HCT116 (cell line): ENCODE measurements around the gene CCDC28B. TPM values are rescaled to one million over a fixed set of nuclear protein-coding genes. Genes with fewer than 3 reads are reported as not detected.

Source experiments
- ATAC-seq: fragments of 200-7000 bp; cut with Tn5 transposase; 2 replicates; pipeline ENCODE4 v1.9.1; 2020; ENCODE audit warnings: mild to moderate bottlenecking, moderate library complexity
- BruUV-seq: library from RNA; stranded (reverse); fragments of 400-500 nt; replicated peaks from 2 replicates; lab custom pipeline; 2021; lab: Mats Ljungman, UMichigan
- CTCF ChIA-PET: fragments of 300-600 bp; sonication (Branson Sonifier 250); formaldehyde crosslinking; loops from one replicate; lab custom pipeline; 2021; ENCODE audit warnings: antibody characterized with exemption; lab: Charles Lee
- POLR2A ChIA-PET: fragments of 300-600, 350-600 bp; sonication (Branson Sonifier 250); formaldehyde crosslinking; loops from one replicate; lab custom pipeline; 2021; ENCODE audit warnings: antibody characterized with exemption; lab: Charles Lee
- RAD21 ChIA-PET, 2 experiments: fragments of 300-600 bp; sonication (Branson Sonifier 250); formaldehyde crosslinking; loops; one replicate each; lab custom pipeline; 2023; ENCODE audit warnings: low total read pairs in 2 of 2; ENCODE audit not compliant: uncharacterized antibody in 2 of 2, unreplicated experiment in 2 of 2, low non-redundant PET in 1 of 2; lab: Charles Lee
- DNase-seq: peaks from one replicate; pipeline ENCODE4 v3.0.0-alpha.2; 2010; ENCODE audit warnings: low read depth, low spot score
- H2AFZ ChIP-seq: fragments of 200-600 bp; shearing (Covaris generic), sonication (generic); 2 replicates; pipeline ENCODE4 v1.6.1; 2017; ENCODE audit warnings: low read depth, mixed run types, mixed read lengths, antibody characterized with exemption, low read length; ENCODE audit not compliant: poor library complexity, severe bottlenecking
- H3K27ac ChIP-seq: 2 replicates; pipeline ENCODE4 v1.5.1; 2012; ENCODE audit warnings: low read depth, low read length
- H3K27me3 ChIP-seq: fragments of 200-600 bp; sonication (generic); 2 replicates; pipeline ENCODE4 v1.6.1; 2016; ENCODE audit warnings: mixed run types, low read length, mixed read lengths; ENCODE audit not compliant: insufficient read depth
- H3K36me3 ChIP-seq, 2 experiments: fragments of 200-500 bp in 1 of 2; fragments of 200-600 bp in 1 of 2; sonication (Bioruptor generic) in 1 of 2; sonication (generic) in 1 of 2; 2 replicates each; pipeline versions ENCODE4 v1.5.1 to v1.6.1; 2014 to 2016; ENCODE audit warnings: low read length in 2 of 2, inconsistent platforms in 1 of 2, mixed read lengths in 1 of 2, mixed run types in 1 of 2; ENCODE audit not compliant: insufficient read depth in 2 of 2, control insufficient read depth in 1 of 2
- H3K4me1 ChIP-seq, 2 experiments: fragments of 200-600 bp in 1 of 2; sonication (generic) in 1 of 2; 2 replicates each; pipeline versions ENCODE4 v1.5.1 to v1.6.1; 2012 to 2017; ENCODE audit warnings: low read length in 2 of 2, inconsistent platforms in 1 of 2, mild to moderate bottlenecking in 1 of 2, mixed read lengths in 1 of 2, mixed run types in 1 of 2, moderate library complexity in 1 of 2; ENCODE audit not compliant: insufficient read depth in 2 of 2, control insufficient read depth in 1 of 2
- H3K4me2 ChIP-seq: fragments of 200-600 bp; sonication (generic); 2 replicates; pipeline ENCODE4 v1.6.1; 2017; ENCODE audit warnings: mixed run types, low read length, mixed read lengths
- H3K4me3 ChIP-seq, 2 experiments: fragments of 200-600 bp in 1 of 2; sonication (generic) in 1 of 2; replicated peaks in 1 of 2; 2 replicates each; pipeline ENCODE4 v1.5.1; 2011 to 2016; ENCODE audit warnings: low read length in 2 of 2, control low read depth in 1 of 2, low read depth in 1 of 2, mild to moderate bottlenecking in 1 of 2, mixed read lengths in 1 of 2, mixed run types in 1 of 2
- H3K79me2 ChIP-seq: fragments of 200-600 bp; sonication (generic); 2 replicates; pipeline ENCODE4 v1.6.1; 2017; ENCODE audit warnings: mild to moderate bottlenecking, mixed run types, low read length, moderate library complexity, mixed read lengths; ENCODE audit not compliant: insufficient read depth
- H3K9ac ChIP-seq: fragments of 200-600 bp; sonication (generic); 2 replicates; pipeline ENCODE4 v1.6.1; 2016; ENCODE audit warnings: low read length, mixed read lengths
- H3K9me2 ChIP-seq: fragments of 200-600 bp; sonication (generic), shearing (Covaris generic); 2 replicates; pipeline ENCODE4 v1.6.1; 2017; ENCODE audit warnings: mixed run types, mild to moderate bottlenecking, moderate library complexity; ENCODE audit not compliant: insufficient read depth
- H3K9me3 ChIP-seq, 2 experiments: fragments of 200-500 bp in 1 of 2; fragments of 200-600 bp in 1 of 2; sonication (Bioruptor generic) in 1 of 2; sonication (generic) in 1 of 2; 2 replicates each; pipeline ENCODE4 v1.6.1; 2014 to 2017; ENCODE audit warnings: low read length in 2 of 2, mixed read lengths in 2 of 2, inconsistent platforms in 1 of 2, low read depth in 1 of 2, mild to moderate bottlenecking in 1 of 2, mixed run types in 1 of 2, moderate library complexity in 1 of 2; ENCODE audit not compliant: control insufficient read depth in 1 of 2, insufficient read depth in 1 of 2
- H4K20me1 ChIP-seq: fragments of 200-600 bp; sonication (generic), shearing (Covaris generic); 2 replicates; pipeline ENCODE4 v1.6.1; 2017; ENCODE audit warnings: mixed run types, mild to moderate bottlenecking, moderate library complexity; ENCODE audit not compliant: insufficient read depth
- ATF3 ChIP-seq: IDR thresholded peaks from 2 replicates; pipeline ENCODE4 v1.6.1; 2012
- CEBPB ChIP-seq: IDR thresholded peaks from 2 replicates; pipeline ENCODE4 v1.6.1; 2012; ENCODE audit warnings: low read depth
- EGR1 ChIP-seq: IDR thresholded peaks from 2 replicates; pipeline ENCODE4 v1.6.1; 2012; ENCODE audit warnings: low read depth
- EZH2 ChIP-seq: fragments of 200-600 bp; sonication (generic); IDR thresholded peaks from 2 replicates; pipeline ENCODE4 v1.6.1; 2017; ENCODE audit warnings: antibody characterized with exemption, mixed run types
- EZH2phosphoT487 ChIP-seq: fragments of 200-600 bp; IDR thresholded peaks from 2 replicates; pipeline ENCODE4 v1.6.1; 2018; ENCODE audit warnings: antibody characterized with exemption, borderline replicate concordance
- FOSL1 ChIP-seq: IDR thresholded peaks from 2 replicates; pipeline ENCODE4 v1.6.1; 2012; ENCODE audit warnings: low read depth
- POLR2A ChIP-seq: IDR thresholded peaks from 2 replicates; pipeline ENCODE4 v1.7.0; 2011; ENCODE audit warnings: borderline replicate concordance; ENCODE audit not compliant: insufficient read depth, insufficient read length; ENCODE audit errors: extremely low read depth
- RAD21 ChIP-seq: IDR thresholded peaks from 2 replicates; pipeline ENCODE4 v1.6.1; 2012; ENCODE audit warnings: low read depth, mild to moderate bottlenecking
- SIN3A ChIP-seq: IDR thresholded peaks from 2 replicates; pipeline ENCODE4 v1.6.1; 2012; ENCODE audit warnings: low read depth
- SP1 ChIP-seq: IDR thresholded peaks from 2 replicates; pipeline ENCODE4 v1.6.1; 2012; ENCODE audit warnings: low read depth
- SRF ChIP-seq: IDR thresholded peaks from 2 replicates; pipeline ENCODE4 v1.6.1; 2012; ENCODE audit warnings: low read depth
- YY1 ChIP-seq: IDR thresholded peaks from 2 replicates; pipeline ENCODE4 v1.6.1; 2011; ENCODE audit warnings: low read length, low read depth, moderate library complexity, mild to moderate bottlenecking; ENCODE audit not compliant: insufficient replicate concordance; ENCODE audit errors: extremely low read depth
- ZFX ChIP-seq: fragments of 450-650 bp; IDR thresholded peaks from 2 replicates; pipeline ENCODE4 v1.6.1; 2017
- ZNF274 ChIP-seq: fragments of 200-500 bp; sonication (Bioruptor generic); IDR thresholded peaks from 2 replicates; pipeline ENCODE4 v1.6.1; 2014; ENCODE audit warnings: mild to moderate bottlenecking, low read depth, low read length, inconsistent platforms
- intact Hi-C: fragments of 100-400 bp; cut with micrococcal nuclease; formaldehyde crosslinking; loops from 2 replicates; pipeline ENCODE4 v1.10.0; 2022
- total RNA-seq: library from RNA; stranded (reverse); gene quantifications from one replicate; pipeline ENCODE4 v1.2.1, GENCODE V29; 2021; ENCODE audit not compliant: unreplicated experiment
- TF ChIP-seq, protein P1 (sequence below): IDR thresholded peaks from 2 replicates; pipeline ENCODE4 v1.6.1; 2012
- TF ChIP-seq, protein P2 (sequence below): IDR thresholded peaks from 2 replicates; pipeline ENCODE4 v1.6.1; 2011; ENCODE audit warnings: mild to moderate bottlenecking, low read length, moderate library complexity; ENCODE audit not compliant: insufficient replicate concordance; ENCODE audit errors: extremely low read depth
- TF ChIP-seq, protein P3 (sequence below), 3 experiments: fragments of 200-600 bp in 1 of 3; sonication (generic) in 1 of 3; IDR thresholded peaks in 2 of 3; conservative IDR thresholded peaks in 1 of 3; 2 replicates each; pipeline ENCODE4 v1.5.1; 2012 to 2017; ENCODE audit warnings: low read depth in 2 of 3, low read length in 2 of 3, antibody characterized with exemption in 1 of 3, borderline replicate concordance in 1 of 3, control low read depth in 1 of 3, mild to moderate bottlenecking in 1 of 3, mixed read lengths in 1 of 3, mixed run types in 1 of 3, moderate library complexity in 1 of 3; ENCODE audit not compliant: insufficient read depth in 1 of 3
- TF ChIP-seq, protein P4 (sequence below): IDR thresholded peaks from 2 replicates; pipeline ENCODE4 v1.6.1; 2012; ENCODE audit warnings: low read depth

The CCDC28B gene
- total RNA-seq, 1 experiment from 2014 or later: 5.9 TPM

DNA sequence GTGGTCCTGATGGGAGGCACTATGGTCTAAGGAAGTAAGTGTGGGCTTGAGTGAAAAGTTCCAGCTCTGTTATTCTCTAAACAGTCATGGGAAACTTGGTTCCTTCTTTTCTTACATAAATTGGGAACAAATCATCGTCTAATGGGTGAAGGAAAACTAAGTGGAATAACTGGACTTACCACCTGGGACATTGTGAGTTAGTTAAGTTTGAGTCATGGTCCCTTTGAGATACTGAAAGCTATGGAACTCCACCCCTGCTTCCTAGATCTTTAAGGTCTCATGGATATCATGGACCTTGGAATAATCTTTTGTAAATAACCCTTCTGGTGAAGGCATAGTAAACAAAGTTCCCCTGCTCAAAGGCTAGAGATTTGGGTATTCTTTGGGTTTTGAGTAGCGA, 37.0 kb upstream of the CCDC28B start:
- H3K9me3 ChIP-seq: no peaks in the 10 kb centered on the region
- ATAC-seq (no peak), DNase-seq (no peak)
- intact Hi-C loops: no loop called here
- no peak overlapping the region for H3K4me2 ChIP-seq
- H3K79me2 ChIP-seq: no peaks in the 10 kb centered on the region
- H3K4me3 ChIP-seq: no peak overlapping the region
- POLR2A ChIA-PET: no interaction called here
- H3K36me3 ChIP-seq: peaks cover 21 to 59% of the 10 kb centered on the region in 2 experiments
- no peaks in the 10 kb centered on the region for H3K9me2 ChIP-seq
- no peak overlapping the region for H3K27ac ChIP-seq
- H3K9ac ChIP-seq: no peak overlapping the region
- no TSS peak for BruUV-seq
- no peaks in the 10 kb centered on the region for H3K27me3 ChIP-seq
- no peaks in the 10 kb centered on the region for H3K4me1 ChIP-seq
- no peak for TF ChIP-seq ZFX
- no peak for TF ChIP-seq ATF3
- TF ChIP-seq ZNF274: no peak
- no peak for TF ChIP-seq SRF
- TF ChIP-seq, protein P1, sequence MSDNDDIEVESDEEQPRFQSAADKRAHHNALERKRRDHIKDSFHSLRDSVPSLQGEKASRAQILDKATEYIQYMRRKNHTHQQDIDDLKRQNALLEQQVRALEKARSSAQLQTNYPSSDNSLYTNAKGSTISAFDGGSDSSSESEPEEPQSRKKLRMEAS: no peak
- TF ChIP-seq SIN3A: no peak
- TF ChIP-seq, protein P2, sequence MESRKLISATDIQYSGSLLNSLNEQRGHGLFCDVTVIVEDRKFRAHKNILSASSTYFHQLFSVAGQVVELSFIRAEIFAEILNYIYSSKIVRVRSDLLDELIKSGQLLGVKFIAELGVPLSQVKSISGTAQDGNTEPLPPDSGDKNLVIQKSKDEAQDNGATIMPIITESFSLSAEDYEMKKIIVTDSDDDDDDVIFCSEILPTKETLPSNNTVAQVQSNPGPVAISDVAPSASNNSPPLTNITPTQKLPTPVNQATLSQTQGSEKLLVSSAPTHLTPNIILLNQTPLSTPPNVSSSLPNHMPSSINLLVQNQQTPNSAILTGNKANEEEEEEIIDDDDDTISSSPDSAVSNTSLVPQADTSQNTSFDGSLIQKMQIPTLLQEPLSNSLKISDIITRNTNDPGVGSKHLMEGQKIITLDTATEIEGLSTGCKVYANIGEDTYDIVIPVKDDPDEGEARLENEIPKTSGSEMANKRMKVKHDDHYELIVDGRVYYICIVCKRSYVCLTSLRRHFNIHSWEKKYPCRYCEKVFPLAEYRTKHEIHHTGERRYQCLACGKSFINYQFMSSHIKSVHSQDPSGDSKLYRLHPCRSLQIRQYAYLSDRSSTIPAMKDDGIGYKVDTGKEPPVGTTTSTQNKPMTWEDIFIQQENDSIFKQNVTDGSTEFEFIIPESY: no peak
- TF ChIP-seq YY1: no peak
- no peak for TF ChIP-seq EZH2phosphoT487
- no peak for TF ChIP-seq POLR2A
- TF ChIP-seq, protein P3, sequence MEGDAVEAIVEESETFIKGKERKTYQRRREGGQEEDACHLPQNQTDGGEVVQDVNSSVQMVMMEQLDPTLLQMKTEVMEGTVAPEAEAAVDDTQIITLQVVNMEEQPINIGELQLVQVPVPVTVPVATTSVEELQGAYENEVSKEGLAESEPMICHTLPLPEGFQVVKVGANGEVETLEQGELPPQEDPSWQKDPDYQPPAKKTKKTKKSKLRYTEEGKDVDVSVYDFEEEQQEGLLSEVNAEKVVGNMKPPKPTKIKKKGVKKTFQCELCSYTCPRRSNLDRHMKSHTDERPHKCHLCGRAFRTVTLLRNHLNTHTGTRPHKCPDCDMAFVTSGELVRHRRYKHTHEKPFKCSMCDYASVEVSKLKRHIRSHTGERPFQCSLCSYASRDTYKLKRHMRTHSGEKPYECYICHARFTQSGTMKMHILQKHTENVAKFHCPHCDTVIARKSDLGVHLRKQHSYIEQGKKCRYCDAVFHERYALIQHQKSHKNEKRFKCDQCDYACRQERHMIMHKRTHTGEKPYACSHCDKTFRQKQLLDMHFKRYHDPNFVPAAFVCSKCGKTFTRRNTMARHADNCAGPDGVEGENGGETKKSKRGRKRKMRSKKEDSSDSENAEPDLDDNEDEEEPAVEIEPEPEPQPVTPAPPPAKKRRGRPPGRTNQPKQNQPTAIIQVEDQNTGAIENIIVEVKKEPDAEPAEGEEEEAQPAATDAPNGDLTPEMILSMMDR (IDR thresholded peaks at IDR 0.05 in 2 of 3, conservative IDR thresholded peaks at IDR 0.05 in 1 of 3; ENCODE audit: borderline replicate concordance in 1 of 3, insufficient read depth in 1 of 3, low read depth in 2 of 3, low read length in 2 of 3): no peak
- TF ChIP-seq EGR1: no peak
- no peak for TF ChIP-seq EZH2
- TF ChIP-seq RAD21: no peak
- TF ChIP-seq, protein P4, sequence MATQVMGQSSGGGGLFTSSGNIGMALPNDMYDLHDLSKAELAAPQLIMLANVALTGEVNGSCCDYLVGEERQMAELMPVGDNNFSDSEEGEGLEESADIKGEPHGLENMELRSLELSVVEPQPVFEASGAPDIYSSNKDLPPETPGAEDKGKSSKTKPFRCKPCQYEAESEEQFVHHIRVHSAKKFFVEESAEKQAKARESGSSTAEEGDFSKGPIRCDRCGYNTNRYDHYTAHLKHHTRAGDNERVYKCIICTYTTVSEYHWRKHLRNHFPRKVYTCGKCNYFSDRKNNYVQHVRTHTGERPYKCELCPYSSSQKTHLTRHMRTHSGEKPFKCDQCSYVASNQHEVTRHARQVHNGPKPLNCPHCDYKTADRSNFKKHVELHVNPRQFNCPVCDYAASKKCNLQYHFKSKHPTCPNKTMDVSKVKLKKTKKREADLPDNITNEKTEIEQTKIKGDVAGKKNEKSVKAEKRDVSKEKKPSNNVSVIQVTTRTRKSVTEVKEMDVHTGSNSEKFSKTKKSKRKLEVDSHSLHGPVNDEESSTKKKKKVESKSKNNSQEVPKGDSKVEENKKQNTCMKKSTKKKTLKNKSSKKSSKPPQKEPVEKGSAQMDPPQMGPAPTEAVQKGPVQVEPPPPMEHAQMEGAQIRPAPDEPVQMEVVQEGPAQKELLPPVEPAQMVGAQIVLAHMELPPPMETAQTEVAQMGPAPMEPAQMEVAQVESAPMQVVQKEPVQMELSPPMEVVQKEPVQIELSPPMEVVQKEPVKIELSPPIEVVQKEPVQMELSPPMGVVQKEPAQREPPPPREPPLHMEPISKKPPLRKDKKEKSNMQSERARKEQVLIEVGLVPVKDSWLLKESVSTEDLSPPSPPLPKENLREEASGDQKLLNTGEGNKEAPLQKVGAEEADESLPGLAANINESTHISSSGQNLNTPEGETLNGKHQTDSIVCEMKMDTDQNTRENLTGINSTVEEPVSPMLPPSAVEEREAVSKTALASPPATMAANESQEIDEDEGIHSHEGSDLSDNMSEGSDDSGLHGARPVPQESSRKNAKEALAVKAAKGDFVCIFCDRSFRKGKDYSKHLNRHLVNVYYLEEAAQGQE: no peak
- TF ChIP-seq SP1: no peak
- TF ChIP-seq FOSL1: no peak
- TF ChIP-seq CEBPB: no peak
- TF ChIP-seq, all 23 proteins: peak for 0
- 0 out of 2 replicates have a peak, but pooled peaks cover 3% of the 10 kb centered on the region for H4K20me1 ChIP-seq
- H2AFZ ChIP-seq: no peak overlapping the region
- ChIA-PET CTCF (no interaction called here), RAD21 (no interaction called here)
